Stimulated activated CD4-positive, alpha-beta T cell treated with anti-CD3 and anti-CD28 coated beads, Interleukin-4, amount 100 ng/mL, for 4 hours (primary cell): ENCODE measurements around the gene MYL12B.
"Not testable (repeated sequence)": the region's sequence is repeated elsewhere in the genome, so short reads cannot be mapped to it uniquely, and the experiment has no call there.

ENCODE experiments used
- DNase-seq, 2 experiments: peaks; one replicate each; pipeline ENCODE4 v3.0.0-alpha.2; 2020

MYL12B gene

GRCh38 chr18:3263132-3263700, 1.3 kb downstream of the MYL12B start:
- DNase-seq = no peak

DNA sequence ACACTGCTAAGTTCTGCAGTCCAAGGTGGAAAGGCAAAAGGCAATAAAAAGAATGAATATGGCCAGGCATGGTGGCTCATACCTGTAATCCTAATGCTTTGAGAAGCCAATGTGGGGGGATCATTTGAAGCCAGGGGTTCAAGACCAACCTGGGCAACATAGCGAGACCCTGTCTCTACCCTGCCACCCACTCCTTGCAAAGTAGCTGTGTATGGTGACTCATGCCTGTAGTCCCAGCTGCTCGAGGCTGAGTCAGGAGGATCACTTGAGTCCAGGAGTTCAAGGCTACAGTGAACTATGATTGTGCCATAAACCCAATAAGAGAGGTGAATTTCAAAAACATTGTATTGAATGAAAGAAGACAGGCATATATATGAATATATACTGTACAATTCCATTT, 2.4 kb downstream of the MYL12B start:
- peak in 1 of 2 experiments; percentile 23 for DNase-seq

GRCh38 chr18:3265564-3266033, 3.7 kb downstream of the MYL12B start:
- no peak for DNase-seq

DNA sequence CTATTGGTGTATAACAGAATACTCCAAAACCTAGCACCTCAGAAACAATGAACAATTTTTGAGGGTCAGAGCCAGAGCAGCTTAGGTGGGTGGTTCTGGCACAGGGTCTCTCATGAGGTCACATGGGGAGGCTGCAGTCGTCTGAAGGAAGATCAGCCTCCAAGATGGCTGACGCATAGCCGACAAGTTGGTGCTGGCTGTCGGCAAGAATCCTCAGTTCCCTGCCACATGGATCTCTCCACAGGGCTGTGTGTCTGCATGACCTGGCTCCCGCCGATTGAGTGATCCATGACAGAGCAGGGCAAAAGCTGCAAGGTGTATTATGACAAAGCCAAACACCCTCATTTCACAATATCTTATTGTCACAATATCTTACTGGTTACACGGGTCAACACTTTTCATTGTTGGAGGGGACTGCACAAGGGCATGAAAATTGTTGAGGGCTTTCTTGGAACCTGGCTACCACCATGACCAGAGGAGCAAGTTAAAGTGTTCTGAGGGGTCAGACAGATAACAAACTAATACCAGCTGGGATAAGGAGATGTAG, 4.2 kb downstream of the MYL12B start:
- DNase-seq = no peak

DNA sequence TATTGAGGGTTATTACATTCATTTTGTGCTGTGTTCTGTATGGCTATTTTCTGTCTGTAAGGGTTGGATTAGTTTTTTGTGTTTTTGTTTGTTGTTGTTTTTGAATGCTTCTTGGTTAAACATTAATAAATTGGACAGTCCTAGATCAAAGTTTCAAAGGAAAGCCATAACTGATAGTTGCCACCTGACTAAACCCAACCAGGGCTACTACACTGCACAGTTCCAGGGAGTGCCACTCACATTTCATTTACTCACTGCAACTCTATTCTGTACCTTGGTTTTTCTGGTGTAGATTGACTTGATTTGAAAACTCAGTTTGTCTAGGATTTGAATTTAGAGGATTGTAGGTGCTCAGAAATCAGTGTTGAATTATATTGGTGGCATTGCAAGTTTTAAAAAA, 6.4 kb downstream of the MYL12B start:
- DNase-seq = no peak

DNA sequence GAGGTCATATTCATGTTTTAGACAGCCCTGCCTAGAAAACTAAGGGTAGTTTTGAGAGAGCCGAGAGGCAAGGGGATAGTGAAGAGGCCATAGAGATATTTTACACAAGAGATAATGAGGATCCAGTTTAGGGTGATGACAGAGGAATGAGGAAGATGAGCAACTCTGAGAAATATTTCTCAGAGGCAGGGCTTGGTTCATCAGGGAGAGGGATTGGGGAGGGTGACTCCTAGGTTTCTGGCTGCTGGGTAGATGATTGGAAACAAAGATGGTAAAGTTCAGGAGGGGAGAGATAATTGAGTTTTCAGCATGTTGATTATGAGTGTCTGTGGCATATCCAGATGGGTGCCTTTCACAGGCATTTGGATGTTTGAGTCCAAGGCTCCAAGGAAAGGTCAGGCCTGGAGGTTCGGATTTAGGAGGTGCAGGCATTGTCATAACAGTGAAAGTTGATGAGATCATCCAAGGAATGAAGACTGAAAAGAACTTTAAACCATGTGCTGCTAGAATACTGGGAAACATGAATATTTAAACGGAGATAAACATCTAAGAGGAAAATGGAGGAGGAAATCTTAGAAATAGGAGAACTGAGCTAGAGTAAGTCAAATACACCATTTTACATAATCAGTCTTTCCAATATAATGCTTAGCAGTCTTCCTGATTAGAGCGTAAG, 7.4 kb downstream of the MYL12B start:
- DNase-seq = no peak

DNA sequence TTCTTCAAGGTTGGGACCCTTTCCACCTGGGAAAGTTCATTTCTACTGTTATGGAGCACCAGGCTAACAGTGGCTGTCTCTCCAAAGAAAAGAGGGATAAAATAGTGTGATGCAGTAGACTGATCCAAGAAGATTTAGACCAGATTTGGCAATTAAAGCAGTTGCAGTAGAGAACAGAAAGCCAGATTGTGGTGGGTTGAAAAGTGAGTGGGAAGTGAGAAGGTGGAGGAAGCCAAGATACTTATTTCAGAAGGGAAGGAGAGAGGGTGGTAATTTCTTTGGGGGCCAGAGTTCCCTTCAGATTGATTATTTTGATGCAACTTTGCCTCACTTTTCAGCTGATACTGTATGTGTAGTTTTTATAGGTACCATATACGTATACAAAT, 8.0 kb downstream of the MYL12B start:
- DNase-seq = no peak

DNA sequence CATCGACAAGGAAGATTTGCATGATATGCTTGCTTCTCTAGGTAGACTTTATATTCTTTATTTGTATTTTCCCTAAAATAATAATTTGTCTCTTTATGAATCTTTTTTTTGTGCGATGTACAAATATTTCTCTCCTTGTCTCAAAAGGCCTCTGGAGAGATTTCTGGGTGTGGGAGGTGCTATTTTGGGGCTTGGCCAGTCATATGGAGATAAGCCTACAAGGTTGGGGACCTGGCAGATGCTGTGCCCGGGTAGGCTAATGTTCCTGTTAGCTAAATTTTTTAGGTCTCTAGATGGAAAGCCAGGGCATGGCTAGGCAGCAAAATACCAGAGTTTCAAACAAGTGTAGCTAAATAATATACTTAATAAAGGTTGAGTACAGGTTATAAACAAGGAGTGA, 11.1 kb downstream of the MYL12B start:
- DNase-seq = no peak

DNA sequence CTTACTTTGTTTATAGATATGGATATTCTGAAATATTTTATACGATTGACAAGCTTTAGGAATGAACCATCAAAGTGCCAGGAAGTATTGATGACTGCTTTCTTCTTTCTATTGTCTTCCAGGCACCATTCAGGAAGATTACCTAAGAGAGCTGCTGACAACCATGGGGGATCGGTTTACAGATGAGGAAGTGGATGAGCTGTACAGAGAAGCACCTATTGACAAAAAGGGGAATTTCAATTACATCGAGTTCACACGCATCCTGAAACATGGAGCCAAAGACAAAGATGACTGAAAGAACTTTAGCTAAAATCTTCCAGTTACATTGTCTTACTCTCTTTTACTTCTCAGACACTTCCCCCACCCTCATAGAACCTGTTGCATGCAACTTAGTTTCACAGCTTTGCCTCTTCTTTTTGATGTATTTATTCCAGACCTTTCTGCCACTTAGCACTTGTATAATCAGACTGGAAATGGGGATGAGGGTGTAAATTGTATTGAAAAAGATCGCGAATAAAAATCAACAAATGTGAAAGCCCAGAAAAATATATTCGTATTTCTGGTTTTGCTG, 15.8 kb downstream of the MYL12B start:
- not testable (repeated sequence) for DNase-seq

- no peak for DNase-seq
Measured at GRCh38 chr18:3279201-3280185, 17.6 kb downstream of the MYL12B start.

DNA sequence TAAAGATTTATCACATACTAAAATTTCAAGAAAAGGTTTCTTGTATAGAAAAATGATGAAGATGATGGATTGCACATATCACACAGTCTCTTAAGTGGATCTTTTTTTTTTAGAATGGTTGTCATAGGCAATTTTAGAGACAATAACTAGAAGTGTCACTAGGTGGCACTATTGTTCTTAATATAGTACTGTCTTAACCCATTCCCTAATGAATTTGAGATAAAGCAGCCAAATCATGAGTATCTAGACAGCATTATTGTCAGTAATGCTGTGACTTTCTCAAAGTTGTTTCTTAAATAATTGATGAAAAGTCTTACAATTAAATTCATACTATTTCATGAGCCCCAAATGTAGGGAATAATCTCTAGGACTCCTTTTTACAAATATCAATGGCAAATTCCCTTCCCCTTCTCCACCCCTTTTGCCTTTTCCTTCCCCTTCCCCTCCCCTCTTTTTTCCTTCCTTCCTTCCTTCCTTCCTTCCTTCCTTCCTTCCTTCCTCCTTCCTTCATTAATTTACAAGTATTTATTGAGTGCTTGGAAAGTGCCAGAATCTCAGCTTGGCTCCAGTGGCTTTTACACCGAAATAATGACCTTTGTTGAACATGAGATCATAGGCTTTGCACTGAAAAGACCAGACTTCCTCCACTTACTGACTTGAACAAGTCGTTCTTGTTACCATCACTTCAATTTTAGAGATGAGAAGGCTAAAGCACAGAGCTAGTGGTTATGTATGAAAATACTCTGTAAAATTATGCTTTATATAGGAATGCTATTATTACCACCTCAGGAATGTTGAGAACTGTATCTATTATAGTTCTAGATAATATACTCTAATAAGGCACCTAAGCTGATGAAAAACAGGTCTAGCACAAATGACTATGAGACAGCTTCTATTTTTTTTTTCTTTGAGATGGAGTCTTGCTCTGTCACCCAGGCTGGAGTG, 19.8 kb downstream of the MYL12B start:
- no peak for DNase-seq

DNA sequence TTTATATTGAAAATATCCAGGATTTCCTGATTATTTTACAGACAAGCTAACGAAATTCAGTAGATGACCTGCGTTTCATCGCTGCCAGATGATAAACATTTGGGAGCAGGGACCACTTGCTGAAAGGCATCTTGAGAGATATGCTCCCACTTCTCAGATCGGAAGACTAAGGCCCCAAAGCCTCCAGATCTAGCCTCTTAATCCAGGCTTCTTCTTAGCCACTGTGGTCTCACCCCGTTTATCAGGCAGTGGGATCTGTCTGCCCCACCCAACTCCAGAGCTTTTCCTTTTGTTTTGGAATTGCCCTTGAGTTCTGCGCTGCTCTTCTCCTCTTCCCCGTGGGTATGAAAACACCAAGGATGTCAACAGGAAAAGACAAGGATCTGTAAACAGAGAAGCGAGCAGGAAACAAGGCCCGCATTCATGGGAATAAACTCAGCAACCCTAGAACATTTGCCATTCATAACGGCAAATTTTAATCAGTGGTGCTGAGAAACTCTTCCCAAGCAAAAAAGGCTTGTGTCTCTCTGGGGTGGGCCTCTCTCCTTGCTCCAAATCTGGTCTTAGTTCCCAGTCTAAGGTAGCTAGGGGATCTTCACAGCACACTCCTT, 21.4 kb downstream of the MYL12B start:
- DNase-seq = no peak

DNA sequence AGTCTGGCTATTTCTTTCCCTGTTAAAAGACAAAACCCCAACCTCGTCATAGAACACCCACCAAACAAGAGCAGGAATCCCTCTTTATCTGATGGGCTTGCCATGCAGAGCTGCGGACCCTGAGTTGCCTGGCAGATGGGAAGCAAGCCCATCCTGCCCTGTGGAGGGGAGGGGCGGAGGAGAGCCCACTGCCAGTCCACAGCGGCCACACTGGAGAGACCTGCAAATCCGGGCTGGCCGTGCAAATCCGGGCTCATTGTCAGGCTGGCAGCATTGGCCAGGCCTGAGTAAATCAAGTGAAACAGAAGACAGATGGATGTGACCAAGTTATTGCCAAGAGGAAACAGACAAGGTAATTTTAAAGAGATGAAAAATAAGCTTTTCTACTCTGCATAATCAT, 22.0 kb downstream of the MYL12B start:
- no peak for DNase-seq

DNA sequence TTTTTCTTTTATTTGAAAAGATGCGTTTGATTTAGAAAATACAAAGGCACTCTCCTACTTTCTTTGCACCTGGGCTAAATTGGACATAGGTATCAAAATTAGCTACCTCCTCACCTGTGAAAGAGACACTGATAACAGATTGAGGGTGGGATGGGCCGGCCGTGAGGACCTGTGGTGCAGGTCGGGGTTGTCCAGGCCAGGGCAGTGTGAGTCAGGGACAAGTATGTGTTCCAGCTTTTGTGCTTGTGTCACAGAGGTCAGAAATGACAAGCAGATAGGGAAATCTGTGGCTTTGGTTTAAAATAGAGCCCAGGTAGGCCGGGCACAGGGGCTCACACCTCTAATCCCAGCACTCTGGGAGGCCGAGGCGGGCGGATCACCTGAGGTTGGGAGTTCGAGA, 22.6 kb downstream of the MYL12B start:
- DNase-seq = no peak

DNA sequence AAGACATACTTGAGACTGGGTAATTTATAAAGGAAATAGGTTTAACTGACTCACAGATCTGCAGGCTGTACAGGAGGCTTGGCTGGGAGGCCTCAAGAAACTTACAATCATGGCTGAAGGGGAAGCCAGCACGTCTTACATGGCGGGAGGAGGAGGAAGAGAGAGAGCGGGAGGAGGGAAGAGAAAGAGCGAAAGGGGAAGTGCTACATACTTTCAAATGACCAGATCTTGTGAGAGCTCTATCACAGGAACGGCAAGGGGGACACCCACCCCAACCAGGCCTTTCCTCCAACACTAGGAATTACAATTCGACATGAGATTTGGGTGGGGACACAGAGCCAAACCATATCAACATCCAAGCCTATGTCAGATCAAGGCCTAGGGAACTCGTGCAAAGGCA, 24.2 kb downstream of the MYL12B start:
- DNase-seq = no peak

DNA sequence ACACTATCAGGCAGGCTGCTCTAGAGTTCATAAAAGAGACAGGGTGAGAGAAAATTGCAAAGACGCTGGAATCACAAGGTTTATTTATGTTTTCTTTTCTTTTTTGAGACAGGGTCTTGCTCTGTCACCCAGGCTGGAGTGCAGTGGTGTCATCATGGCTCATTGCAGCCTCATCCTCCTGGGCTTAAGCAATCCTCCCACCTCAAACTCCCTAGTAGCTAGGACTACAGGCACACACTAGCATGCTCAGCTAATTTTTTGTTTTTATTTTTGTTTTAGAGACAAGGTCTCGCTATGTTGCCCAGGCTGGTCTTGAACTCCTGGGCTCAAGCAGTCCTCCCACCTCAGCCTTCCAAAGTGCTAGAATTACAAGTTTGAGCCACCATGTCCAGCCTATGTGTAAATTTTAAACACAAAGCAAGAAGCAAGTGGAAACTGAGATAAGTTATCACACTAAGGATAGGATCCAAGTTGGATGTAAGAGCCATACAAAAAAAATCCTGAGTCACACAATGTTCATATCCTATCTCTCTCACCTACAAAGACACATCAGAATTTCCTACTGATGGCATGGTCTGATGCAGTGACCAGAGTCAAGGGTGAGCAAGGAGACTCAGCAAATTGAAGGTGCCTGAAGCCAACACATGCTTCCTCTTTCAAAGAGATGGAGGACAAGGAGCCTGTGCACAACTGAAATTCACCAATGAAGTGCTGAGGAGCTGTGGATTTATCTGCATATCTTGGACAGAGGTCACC, 31.4 kb downstream of the MYL12B start:
- no peak for DNase-seq

DNA sequence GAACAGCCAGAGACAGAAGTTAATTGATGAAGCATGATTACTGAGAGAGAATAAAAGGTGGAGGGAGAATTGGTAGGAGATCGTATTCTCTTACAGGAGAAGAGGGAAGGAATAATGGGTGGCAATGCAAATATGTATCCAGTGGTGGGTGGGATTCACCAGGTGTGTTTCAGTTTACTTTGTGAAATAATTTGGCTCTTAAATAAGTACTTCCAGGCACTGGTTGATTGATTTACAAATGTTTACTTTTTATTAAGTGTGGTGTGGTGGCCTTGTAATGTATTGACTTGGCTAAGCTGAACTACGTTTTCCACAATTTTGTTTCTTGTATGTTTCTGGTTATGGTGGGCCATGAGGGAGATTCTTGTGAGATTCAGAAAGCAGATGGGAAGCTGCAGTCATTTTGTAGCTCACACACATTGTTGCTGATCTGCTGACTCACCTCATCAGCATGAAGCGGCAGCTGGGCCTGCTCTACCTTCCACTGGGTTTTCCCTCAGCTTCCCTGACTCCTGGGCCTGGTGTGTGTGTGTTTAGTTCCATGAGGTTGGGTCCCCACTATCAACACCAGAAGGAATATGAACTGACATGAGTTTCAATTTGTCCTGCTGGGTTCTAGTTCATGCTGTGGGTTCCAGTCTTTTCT, 32.6 kb downstream of the MYL12B start:
- DNase-seq = no peak

- DNase-seq = peak; percentile 89 to 91
Measured at GRCh38 chr18:3297025-3297984, 35.4 kb downstream of the MYL12B start.

DNA sequence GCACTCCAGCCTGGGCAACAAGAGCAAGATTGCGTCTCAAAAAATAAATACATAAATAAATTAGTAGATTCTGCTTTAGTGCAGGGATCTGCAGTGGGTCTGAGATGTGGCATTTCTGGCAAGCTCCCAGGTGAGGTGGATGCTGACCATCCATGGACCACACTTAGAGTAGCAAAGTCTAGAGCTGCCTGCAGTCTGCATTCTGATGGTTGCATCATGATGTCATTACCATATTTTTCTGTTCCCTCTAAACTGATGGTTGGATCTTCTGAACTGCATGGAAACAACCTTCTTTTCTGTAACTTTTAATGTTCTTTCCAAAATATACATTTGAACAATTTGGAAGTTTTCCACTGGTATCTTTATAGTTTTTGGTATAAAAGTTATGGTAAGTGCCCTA, 42.9 kb downstream of the MYL12B start:
- DNase-seq = no peak
